ENCODE results near the gene DNAH6.

Gene DNAH6

DNA sequence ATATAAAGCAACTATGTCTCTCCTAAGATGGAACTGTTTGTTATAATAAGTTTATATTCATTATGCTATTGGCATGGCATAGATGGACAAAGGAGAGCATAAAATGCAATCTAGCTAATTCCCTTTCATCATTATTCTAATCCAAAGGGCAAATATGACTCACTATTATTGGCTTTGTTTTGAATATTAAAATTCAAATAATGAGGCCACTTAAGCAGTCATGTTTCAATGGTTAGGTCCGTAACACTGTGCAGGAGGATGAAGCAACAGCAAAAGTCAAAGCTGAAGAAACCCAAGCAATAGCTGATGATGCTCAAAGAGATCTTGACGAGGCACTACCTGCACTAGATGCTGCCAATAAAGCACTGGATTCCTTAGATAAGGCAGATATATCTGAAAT, 187.5 kb downstream of the DNAH6 start:
- no peak overlapping the region for H3K4me3 ChIP-seq (ENCODE audit: low read length)
- DNase-seq (ENCODE audit: low read depth), result no peak
- no peak for TF ChIP-seq CTCF (conservative IDR thresholded peaks at IDR 0.05; ENCODE audit: low read depth, low read length)

DNA sequence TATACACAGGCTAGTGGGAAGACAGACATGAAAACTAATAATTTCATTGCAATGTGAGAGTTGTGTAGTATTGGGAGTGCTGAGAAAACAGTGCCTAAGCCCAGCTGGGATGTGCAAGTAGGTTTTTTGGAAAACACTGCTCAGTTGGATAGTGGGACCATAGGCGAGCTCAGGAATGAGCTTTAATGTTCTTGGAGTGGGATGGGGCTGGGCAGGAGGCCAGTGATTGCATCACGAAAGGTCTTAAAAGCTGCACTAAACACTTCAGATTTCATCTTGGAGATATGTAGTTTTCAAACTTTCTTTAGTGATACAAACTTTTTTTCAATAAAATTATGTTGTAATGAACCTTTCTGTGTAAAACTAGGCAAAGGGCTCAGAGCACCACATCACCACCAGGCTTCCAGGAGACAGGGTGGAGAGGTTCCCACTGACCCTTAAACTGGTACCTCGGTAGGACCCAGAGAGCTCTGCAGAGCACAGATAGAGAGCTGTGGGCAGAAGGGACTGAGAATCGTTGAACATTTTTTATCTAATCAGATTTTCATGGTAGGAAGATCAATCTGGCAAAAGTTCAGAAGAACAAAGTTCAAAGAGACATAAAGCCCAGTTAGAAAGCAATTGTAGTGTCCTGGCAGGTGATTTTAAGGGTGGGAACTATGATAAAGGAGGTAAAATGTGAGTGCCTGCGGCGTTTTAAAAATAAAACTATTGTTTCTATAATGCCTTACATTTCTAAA, 188.4 kb downstream of the DNAH6 start:
- DNase-seq (ENCODE audit: low read depth), result no peak
- H3K4me3 ChIP-seq (ENCODE audit: low read length), result no peak overlapping the region
- no peak for TF ChIP-seq CTCF (conservative IDR thresholded peaks at IDR 0.05; ENCODE audit: low read depth, low read length)

DNA sequence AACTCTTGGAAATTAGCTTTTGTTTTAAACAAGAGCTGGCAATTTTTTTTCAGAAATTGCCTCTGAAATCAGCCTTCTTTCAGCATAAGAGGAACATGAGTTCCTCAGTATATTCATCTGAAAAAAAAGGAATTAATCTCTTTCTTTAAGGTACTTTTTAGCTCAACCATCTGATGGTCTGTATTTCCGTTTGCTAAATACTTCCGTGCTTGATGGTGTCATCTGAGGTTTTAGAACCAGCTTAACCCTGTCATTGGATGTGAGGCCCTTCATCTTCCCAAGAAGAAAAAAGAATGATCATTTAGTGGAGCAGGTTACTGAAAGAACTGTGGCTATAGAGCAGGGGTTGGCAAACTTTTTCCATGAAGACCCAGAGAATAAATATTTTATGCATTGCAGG, 189.6 kb downstream of the DNAH6 start:
- no peak overlapping the region for H3K4me3 ChIP-seq (ENCODE audit: low read length)
- no peak for TF ChIP-seq CTCF (conservative IDR thresholded peaks at IDR 0.05; ENCODE audit: low read depth, low read length)
- no peak for DNase-seq (ENCODE audit: low read depth)

GRCh38 chr2:84708442-84708841, 192.1 kb downstream of the DNAH6 start:
- TF ChIP-seq CTCF (conservative IDR thresholded peaks at IDR 0.05; ENCODE audit: low read depth, low read length), result no peak
- H3K4me3 ChIP-seq (ENCODE audit: low read length), result no peak overlapping the region
- DNase-seq (ENCODE audit: low read depth), result no peak

DNA sequence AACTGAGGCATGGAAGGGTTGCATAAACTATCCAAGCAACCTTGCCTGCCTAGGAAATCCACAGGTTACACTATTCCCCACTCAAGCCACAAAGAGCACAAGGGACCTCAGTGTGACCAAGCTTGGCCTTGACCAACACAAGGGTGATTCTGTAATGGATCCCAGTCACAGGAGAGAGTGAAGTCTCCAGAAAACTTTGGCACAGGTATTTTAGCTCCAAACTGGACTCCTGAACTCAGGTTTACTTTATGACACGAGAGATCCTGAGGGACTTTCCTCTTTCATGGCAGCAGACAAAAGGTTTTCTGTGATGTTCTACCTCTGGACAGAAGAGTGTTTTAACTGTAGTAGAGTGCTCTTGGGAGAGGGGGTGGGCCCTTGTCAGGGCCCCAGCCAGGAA, 195.4 kb downstream of the DNAH6 start:
- no peak for TF ChIP-seq CTCF (conservative IDR thresholded peaks at IDR 0.05; ENCODE audit: low read depth, low read length)
- no peak for DNase-seq (ENCODE audit: low read depth)
- H3K4me3 ChIP-seq (ENCODE audit: low read length), result no peak overlapping the region

DNA sequence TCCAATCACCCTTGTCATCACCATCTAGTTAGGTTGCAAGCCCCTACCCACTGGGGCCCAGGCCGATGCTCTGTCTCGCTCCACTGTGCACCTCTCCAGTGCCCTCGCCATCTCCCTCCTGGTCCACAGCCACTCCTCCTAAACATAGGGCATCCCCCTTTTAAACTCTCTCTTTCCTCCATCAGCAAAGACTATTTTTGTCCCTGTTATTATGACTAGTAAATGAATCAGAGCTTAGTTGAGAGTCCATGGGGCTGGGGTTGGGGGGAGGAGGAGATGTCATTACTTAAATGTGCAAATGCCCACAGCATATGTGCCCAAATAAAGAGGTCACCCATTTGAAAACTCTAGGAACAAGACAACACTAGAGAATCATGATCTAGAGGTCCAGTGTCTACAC, 197.1 kb downstream of the DNAH6 start:
- DNase-seq (ENCODE audit: low read depth), result no peak
- TF ChIP-seq CTCF (conservative IDR thresholded peaks at IDR 0.05; ENCODE audit: low read depth, low read length), result no peak

GRCh38 chr2:84716564-84716963, 200.3 kb downstream of the DNAH6 start:
- DNase-seq (ENCODE audit: low read depth), result no peak
- H3K4me3 ChIP-seq (ENCODE audit: low read length), result no peak overlapping the region
- no peak for TF ChIP-seq CTCF (conservative IDR thresholded peaks at IDR 0.05; ENCODE audit: low read depth, low read length)

More for the DNA sequence above, 197.1 kb downstream of the DNAH6 start:
- no peak overlapping the region for H3K4me3 ChIP-seq (ENCODE audit: low read length)

Data from retinal pigment epithelial cell (primary cell).